Nephron progenitor cell (in vitro differentiated cells): ENCODE measurements around the gene SLC23A2.

ENCODE experiments used
- DNase-seq: peaks from one replicate; pipeline ENCODE4 v3.0.0; 2021
- H3K27ac Mint-ChIP-seq: 2 replicates; pipeline ENCODE4 v1.8.0; 2021; ENCODE audit warnings: mild to moderate bottlenecking, moderate library complexity, mixed read lengths
- H3K27me3 Mint-ChIP-seq: 2 replicates; pipeline ENCODE4 v1.8.0; 2021; ENCODE audit warnings: mild to moderate bottlenecking, low read depth, mixed read lengths; ENCODE audit not compliant: poor library complexity
- H3K36me3 Mint-ChIP-seq: 2 replicates; pipeline ENCODE4 v1.8.0; 2021; ENCODE audit warnings: low read depth, mixed read lengths
- H3K4me1 Mint-ChIP-seq: 2 replicates; pipeline ENCODE4 v1.8.0; 2021; ENCODE audit warnings: mixed read lengths
- H3K4me3 Mint-ChIP-seq: 2 replicates; pipeline ENCODE4 v1.8.0; 2021; ENCODE audit warnings: mild to moderate bottlenecking, moderate library complexity, mixed read lengths
- H3K9me3 Mint-ChIP-seq: 2 replicates; pipeline ENCODE4 v1.8.0; 2021; ENCODE audit warnings: mild to moderate bottlenecking, moderate library complexity, mixed read lengths
- TF ChIP-seq, protein P1 (sequence below): fragments of 200-600 bp; sonication (generic); IDR thresholded peaks from 2 replicates; pipeline ENCODE4 v1.5.0; 2021; ENCODE audit warnings: antibody characterized with exemption

The SLC23A2 gene

DNA sequence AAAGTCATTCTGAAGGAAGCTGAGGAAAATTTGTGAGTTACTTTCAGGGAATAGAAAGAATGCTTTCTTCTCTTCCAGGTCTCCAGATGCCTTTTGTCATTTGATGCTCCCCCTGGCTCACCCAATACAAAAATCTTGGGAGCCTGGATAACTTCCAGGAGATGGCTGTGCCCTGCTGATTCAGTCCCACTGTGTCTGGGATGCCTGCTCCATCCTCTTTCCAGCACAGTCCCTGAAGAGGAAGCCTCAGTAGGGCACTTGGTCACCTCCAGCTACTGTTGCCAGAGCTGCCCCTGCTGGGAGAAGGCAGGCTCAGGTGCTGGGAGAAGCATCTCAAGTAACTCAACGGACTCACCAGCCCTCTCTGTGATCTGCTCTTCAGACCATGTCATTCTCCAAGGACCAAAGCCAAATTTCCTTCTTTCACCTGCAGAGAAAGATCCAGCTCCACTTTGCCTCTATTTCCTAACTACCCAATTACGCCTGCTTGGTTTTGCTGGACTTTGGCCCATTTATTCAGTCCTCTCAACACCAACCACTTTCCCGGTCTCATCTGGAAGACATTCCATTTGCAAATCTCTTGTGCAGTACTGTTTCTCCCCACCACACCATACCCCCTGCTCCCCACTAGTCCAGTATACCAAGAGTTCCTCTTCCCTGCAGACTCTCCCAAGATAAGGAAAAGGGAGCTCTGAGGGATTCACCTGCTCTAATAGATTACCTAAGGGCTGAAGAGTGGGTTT, 53.3 kb downstream of the SLC23A2 start:
- Mint-ChIP-seq H3K27ac (no peak overlapping the region), H3K9me3 (peaks cover 9% of the 10 kb centered on the region), H3K4me1 (peaks cover 25% of the 10 kb centered on the region), H3K27me3 (peaks cover 4% of the 10 kb centered on the region), H3K4me3 (no peak overlapping the region), H3K36me3 (peaks cover 14% of the 10 kb centered on the region)
- no peak for DNase-seq
- TF ChIP-seq, protein P1, sequence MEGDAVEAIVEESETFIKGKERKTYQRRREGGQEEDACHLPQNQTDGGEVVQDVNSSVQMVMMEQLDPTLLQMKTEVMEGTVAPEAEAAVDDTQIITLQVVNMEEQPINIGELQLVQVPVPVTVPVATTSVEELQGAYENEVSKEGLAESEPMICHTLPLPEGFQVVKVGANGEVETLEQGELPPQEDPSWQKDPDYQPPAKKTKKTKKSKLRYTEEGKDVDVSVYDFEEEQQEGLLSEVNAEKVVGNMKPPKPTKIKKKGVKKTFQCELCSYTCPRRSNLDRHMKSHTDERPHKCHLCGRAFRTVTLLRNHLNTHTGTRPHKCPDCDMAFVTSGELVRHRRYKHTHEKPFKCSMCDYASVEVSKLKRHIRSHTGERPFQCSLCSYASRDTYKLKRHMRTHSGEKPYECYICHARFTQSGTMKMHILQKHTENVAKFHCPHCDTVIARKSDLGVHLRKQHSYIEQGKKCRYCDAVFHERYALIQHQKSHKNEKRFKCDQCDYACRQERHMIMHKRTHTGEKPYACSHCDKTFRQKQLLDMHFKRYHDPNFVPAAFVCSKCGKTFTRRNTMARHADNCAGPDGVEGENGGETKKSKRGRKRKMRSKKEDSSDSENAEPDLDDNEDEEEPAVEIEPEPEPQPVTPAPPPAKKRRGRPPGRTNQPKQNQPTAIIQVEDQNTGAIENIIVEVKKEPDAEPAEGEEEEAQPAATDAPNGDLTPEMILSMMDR, result no peak

DNA sequence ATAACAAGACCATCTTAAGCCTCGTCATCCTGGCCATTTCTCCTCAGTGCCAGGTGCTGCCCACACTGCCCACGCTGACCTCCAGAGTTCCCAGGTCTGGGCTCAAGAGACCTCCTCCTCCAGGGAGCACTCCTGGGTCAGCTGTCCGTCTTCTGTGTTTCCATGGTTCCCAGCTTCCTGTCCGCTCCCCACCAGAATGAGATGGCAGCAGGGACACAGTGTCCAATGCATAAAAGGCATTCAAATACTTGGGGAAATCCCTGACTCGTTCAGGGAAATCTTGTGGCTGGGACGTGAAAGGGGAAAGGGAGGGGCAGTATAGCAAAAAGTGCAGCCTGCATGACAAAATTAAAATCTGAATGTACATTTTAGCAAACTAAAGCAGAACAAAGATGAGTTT, 54.3 kb downstream of the SLC23A2 start:
- no peak overlapping the region for H3K4me3 Mint-ChIP-seq
- H3K36me3 Mint-ChIP-seq, result peaks cover 8% of the 10 kb centered on the region
- H3K9me3 Mint-ChIP-seq, result peaks cover 4% of the 10 kb centered on the region
- H3K27ac Mint-ChIP-seq, result peak overlapping the region; percentile 21
- peaks cover 28% of the 10 kb centered on the region for H3K4me1 Mint-ChIP-seq
- TF ChIP-seq, protein P1, result no peak
- peaks cover 4% of the 10 kb centered on the region for H3K27me3 Mint-ChIP-seq
- DNase-seq, result no peak

DNA sequence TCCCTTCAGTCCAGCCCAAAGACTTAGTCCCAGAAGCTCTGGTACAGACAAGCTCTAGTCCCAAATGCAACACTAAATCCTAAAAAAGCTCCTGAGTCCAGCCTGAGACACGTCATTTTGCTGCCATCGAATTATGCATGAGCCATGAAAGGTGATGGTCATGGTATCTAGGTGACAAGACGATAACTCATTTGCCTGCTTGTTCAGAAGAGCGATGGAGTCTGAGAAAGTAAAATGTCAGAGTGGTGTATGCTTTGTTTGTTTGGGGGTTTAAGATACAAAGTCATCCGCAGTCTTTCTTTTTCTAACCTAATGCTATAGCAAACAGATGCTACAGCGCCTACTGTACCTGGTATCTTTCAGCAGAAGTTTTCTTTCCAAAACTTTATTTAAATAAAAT, 54.7 kb downstream of the SLC23A2 start:
- no peak overlapping the region for H3K27ac Mint-ChIP-seq
- peaks cover 4% of the 10 kb centered on the region for H3K27me3 Mint-ChIP-seq
- H3K4me3 Mint-ChIP-seq, result no peak overlapping the region
- TF ChIP-seq, protein P1, result no peak
- peaks cover 28% of the 10 kb centered on the region for H3K4me1 Mint-ChIP-seq
- peaks cover 7% of the 10 kb centered on the region for H3K36me3 Mint-ChIP-seq
- no peak for DNase-seq
- H3K9me3 Mint-ChIP-seq, result peaks cover 4% of the 10 kb centered on the region

DNA sequence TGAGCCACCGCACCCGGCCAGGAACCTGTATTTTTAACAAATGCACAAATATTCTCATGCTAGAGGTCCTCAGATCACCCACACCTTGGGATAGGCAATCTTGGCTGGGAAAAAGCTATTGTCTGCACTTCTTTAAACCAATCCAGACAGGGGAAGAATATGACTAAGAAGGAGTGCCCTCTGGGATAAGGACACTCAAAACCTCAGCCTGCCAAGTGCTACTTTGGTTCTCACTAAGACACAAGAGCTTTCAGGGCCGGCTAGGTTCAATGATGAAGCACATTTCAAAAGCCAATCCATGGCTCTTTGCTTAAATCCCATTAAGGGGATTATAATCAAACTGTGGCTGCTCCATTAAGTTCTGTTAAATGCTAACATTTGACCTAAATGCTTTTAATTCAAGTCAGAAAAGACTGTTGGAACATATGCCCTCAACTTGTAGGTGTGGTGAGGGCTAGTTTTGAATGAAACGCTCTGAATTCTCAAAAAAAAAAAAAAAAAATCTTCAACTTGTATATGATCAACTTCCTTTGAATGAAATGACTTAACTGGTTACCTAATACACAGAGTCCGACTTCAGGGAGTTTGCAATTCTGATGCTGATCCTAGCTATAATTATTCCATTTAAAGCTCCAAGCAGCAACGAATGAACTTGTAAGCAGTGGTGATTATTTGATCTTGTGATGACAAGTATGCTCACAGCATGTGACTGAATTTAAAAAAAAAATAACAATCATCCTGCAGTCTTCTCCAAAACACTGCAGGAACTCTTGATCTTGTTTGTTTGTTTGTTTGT, 56.6 kb downstream of the SLC23A2 start:
- TF ChIP-seq, protein P1, result no peak
- Mint-ChIP-seq H3K27ac (no peak overlapping the region), H3K27me3 (peaks cover 4% of the 10 kb centered on the region), H3K9me3 (no peaks in the 10 kb centered on the region), H3K4me3 (no peak overlapping the region), H3K4me1 (peaks cover 26% of the 10 kb centered on the region), H3K36me3 (no peaks in the 10 kb centered on the region)
- no peak for DNase-seq

DNA sequence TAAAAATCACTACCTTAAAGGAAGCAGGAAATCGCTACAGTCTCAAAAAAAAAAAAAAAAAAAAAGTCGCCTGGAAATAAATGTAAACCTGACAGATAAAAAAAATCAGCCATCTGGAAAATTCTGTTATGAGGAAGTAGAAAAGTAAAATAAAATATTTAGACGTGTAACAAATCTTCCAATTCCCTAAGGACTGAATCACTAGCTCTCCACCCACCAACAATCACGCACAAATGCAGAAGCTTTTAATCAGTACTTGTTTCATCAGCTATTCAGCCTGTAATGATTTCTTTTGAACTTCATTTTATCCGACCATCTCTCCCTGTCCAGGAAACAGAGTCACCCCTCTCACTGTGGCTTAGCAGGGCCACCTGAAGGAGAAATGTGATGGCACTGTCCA, 59.0 kb downstream of the SLC23A2 start:
- no peak for DNase-seq
- H3K9me3 Mint-ChIP-seq, result no peaks in the 10 kb centered on the region
- TF ChIP-seq, protein P1, result no peak
- H3K4me1 Mint-ChIP-seq, result peaks cover 23% of the 10 kb centered on the region
- H3K27me3 Mint-ChIP-seq, result peaks cover 4% of the 10 kb centered on the region
- H3K36me3 Mint-ChIP-seq, result no peaks in the 10 kb centered on the region
- no peak overlapping the region for H3K4me3 Mint-ChIP-seq
- peak overlapping the region; percentile 71 for H3K27ac Mint-ChIP-seq
